Measurements from ENCODE around the gene PPT2. TPM values are rescaled to one million over a fixed set of nuclear protein-coding genes. Genes with fewer than 3 reads are reported as not detected.
A peak's percentile ranks its signal among the peaks of the same experiment; 100 is the strongest.

The PPT2 gene
- total and polyA plus RNA-seq, 2 experiments from 2014 or later: 50.2 to 147 TPM

DNA sequence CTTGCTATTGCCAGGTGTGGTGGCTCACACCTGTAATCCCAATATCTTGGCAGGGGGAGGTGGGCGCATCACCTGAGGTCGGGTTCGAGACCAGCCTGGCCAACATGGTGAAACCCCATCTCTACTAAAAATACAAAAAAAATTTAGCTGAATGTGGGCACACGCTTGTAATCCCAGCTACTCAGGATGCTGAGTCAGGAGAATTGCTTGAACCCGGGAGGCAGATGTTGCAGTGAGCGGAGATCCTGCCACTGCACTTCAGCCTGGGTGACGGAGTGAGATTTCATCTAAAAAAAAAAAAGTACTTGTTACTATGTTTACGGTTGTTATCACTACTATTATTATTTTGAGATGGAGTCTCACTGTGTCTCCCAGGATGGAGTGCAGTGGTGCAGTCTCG, 3.0 kb downstream of the PPT2 start:
- H3K9me3 ChIP-seq (ENCODE audit: low read depth): no peaks in the 10 kb centered on the region
- no peak overlapping the region for H3K27ac ChIP-seq
- peaks cover 21% of the 10 kb centered on the region for H3K36me3 ChIP-seq
- H3K27me3 ChIP-seq: no peaks in the 10 kb centered on the region
- no peak for DNase-seq (ENCODE audit: low read depth in 1 of 2, low spot score in 1 of 2)
- H3K4me1 ChIP-seq (ENCODE audit: low read depth): peaks cover 17% of the 10 kb centered on the region
- H3K4me3 ChIP-seq: no peak overlapping the region
- TF ChIP-seq, protein P1, sequence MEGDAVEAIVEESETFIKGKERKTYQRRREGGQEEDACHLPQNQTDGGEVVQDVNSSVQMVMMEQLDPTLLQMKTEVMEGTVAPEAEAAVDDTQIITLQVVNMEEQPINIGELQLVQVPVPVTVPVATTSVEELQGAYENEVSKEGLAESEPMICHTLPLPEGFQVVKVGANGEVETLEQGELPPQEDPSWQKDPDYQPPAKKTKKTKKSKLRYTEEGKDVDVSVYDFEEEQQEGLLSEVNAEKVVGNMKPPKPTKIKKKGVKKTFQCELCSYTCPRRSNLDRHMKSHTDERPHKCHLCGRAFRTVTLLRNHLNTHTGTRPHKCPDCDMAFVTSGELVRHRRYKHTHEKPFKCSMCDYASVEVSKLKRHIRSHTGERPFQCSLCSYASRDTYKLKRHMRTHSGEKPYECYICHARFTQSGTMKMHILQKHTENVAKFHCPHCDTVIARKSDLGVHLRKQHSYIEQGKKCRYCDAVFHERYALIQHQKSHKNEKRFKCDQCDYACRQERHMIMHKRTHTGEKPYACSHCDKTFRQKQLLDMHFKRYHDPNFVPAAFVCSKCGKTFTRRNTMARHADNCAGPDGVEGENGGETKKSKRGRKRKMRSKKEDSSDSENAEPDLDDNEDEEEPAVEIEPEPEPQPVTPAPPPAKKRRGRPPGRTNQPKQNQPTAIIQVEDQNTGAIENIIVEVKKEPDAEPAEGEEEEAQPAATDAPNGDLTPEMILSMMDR (IDR thresholded peaks at IDR 0.05; ENCODE audit: low read depth, low read length): no peak

DNA sequence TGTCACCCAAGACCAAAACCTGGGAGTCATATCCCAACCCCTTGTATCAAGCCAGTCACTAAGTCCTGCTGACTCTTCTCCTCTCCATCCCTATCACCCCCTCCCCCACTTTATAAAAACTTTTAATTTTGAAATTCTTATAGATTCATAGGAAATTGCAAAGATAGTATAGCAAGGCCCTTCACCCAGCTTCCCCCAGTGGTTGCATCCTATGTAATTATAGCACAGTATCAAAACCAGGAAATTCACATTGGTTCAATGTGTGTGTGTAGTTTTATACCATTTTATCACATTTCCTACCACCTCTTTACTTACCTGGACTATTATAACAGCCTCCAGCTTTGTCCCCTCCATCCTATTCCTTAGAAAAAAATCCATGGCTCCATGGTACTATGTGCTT, 4.1 kb downstream of the PPT2 start:
- TF ChIP-seq, protein P1 (IDR thresholded peaks at IDR 0.05; ENCODE audit: low read depth, low read length): no peak
- Histone ChIP-seq H3K27me3 (no peaks in the 10 kb centered on the region), H3K27ac (no peak overlapping the region), H3K4me3 (no peak overlapping the region), H3K4me1 (ENCODE audit: low read depth) (peaks cover 6% of the 10 kb centered on the region), H3K9me3 (ENCODE audit: low read depth) (no peaks in the 10 kb centered on the region), H3K36me3 (peaks cover 21% of the 10 kb centered on the region)
- DNase-seq (ENCODE audit: low read depth in 1 of 2, low spot score in 1 of 2): no peak

DNA sequence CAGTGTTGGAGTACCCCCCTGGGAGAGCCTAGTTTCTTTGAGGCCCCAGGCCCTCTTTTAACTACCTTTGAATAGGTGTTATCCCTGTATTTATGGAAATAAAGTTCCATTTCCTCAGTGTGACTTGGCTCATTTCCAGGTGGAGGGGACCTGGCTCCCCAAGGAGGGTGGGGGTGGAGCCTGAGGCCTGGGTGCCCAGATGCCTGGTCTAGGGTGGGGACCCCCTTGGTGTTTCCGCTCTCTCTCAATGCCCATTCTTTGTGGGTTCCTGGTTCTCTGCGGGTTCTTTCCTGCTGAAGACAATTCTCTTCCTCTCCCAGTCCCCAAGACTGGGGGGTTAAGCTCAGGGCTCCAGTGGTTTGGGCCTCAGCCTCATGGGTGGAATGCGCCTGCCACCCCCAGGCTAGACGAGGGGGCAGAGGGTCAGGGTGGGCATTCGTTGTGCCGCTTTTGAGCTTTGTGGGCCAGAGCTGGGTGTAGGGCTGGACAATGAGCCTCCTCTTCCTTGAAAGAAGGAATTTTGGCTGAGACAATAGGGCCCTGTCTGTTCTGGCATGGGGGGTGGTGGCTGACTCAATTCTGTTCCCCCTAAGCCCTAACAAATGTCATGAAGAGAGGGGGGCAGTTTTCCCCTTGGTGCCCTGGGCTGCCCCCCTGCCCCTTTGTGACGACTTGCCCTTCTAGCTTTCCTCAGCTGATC, 9.8 kb downstream of the PPT2 start:
- no peaks in the 10 kb centered on the region for H3K27me3 ChIP-seq
- peaks cover 24% of the 10 kb centered on the region for H3K4me1 ChIP-seq (ENCODE audit: low read depth)
- TF ChIP-seq, protein P1 (IDR thresholded peaks at IDR 0.05; ENCODE audit: low read depth, low read length): no peak
- no peak for DNase-seq (ENCODE audit: low read depth in 1 of 2, low spot score in 1 of 2)
- H3K9me3 ChIP-seq (ENCODE audit: low read depth): no peaks in the 10 kb centered on the region
- no peaks in the 10 kb centered on the region for H3K36me3 ChIP-seq
- H3K4me3 ChIP-seq: no peak overlapping the region
- H3K27ac ChIP-seq: peak overlapping the region; percentile 23

DNA sequence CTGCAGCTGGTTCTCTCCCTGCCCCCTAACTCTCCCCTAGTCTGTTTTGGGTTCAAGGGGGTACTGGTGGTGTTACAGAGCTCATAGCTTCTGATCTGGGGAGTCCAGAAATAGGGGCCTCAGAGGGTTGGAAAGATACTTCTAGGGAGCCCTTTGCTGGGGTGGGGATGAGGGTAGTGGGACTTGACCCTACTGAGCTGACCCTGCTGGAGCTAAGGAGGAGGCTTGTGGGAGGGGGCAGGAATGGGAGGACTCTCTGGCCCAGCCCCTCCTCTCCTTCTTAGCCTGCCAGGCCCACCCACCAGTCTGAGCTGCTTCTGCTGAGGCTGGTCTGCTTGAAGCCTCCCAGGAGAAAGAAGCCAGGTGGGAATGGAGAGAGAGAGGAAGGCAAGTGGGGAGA, 10.4 kb downstream of the PPT2 start, which contains the start of gene EGFL8:
Gene EGFL8, plus strand, starts transcription at position 301 of the 400 bp plus-strand sequence. CDS start 1,571 bp downstream, outside the sequence.
- peaks cover 26% of the 10 kb centered on the region for H3K4me1 ChIP-seq (ENCODE audit: low read depth)
- TF ChIP-seq, protein P1 (IDR thresholded peaks at IDR 0.05; ENCODE audit: low read depth, low read length): no peak
- no peak for DNase-seq (ENCODE audit: low read depth in 1 of 2, low spot score in 1 of 2)
- H3K27me3 ChIP-seq: no peaks in the 10 kb centered on the region
- H3K27ac ChIP-seq: peak within 1 kb of the TSS; percentile 23
- no peak within 1 kb of the TSS for H3K4me3 ChIP-seq
- H3K36me3 ChIP-seq: no peaks in the 10 kb centered on the region
- no peaks in the 10 kb centered on the region for H3K9me3 ChIP-seq (ENCODE audit: low read depth)

DNA sequence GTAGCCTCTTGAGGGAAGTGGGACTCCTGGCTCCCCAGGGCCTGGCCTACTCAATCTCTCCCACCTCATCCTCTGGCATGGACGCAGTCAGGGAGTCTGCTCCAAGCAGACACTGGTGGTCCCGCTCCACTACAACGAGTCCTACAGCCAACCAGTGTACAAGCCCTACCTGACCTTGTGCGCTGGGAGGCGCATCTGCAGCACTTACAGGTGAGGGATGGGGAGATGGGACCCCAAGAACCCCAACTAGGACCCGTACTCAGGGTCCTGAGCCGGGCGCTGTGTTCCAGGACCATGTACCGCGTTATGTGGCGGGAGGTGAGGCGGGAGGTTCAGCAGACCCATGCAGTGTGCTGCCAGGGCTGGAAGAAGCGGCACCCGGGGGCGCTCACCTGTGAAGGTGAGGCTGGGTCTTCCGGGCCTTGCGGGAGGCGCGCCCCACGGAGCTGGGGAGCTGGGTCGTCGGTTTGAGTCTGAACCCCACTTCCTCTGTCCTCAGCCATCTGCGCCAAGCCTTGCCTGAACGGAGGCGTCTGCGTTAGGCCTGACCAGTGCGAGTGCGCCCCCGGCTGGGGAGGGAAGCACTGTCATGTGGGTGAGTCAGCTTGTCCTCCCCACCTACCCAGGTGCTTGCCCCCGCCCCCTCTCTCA, 12.6 kb downstream of the PPT2 start:
- Histone ChIP-seq H3K36me3 (peaks cover 5% of the 10 kb centered on the region), H3K27ac (peak overlapping the region; percentile 95), H3K27me3 (no peaks in the 10 kb centered on the region), H3K4me1 (ENCODE audit: low read depth) (peaks cover 26% of the 10 kb centered on the region), H3K4me3 (no peak overlapping the region), H3K9me3 (ENCODE audit: low read depth) (no peaks in the 10 kb centered on the region)
- TF ChIP-seq, protein P1 (IDR thresholded peaks at IDR 0.05; ENCODE audit: low read depth, low read length): peak; percentile 4
- DNase-seq (ENCODE audit: low read depth in 1 of 2, low spot score in 1 of 2): no peak

All from cardiac muscle cell (in vitro differentiated cells and primary cell).